Kidney glomerular epithelial cell (primary cell): Measurements from ENCODE around the gene BEND5.

Experiments used
- DNase-seq: peaks from one replicate; lab custom pipeline; 2025; lab: John Stamatoyannopoulos, UW

BEND5 gene

GRCh38 chr1:48761986-48762385, 14.7 kb downstream of the BEND5 start:
- DNase-seq: no peak

GRCh38 chr1:48761411-48761810, 15.3 kb downstream of the BEND5 start:
- no peak for DNase-seq

- DNase-seq: no peak
Measured at GRCh38 chr1:48760857-48761256, 15.8 kb downstream of the BEND5 start.

- DNase-seq: no peak
Measured at GRCh38 chr1:48758976-48759375, 17.7 kb downstream of the BEND5 start.

GRCh38 chr1:48757363-48757762, 19.3 kb downstream of the BEND5 start:
- DNase-seq: no peak

- no peak for DNase-seq
Measured at GRCh38 chr1:48756683-48757316, 19.9 kb downstream of the BEND5 start.

GRCh38 chr1:48753293-48753692, 23.4 kb downstream of the BEND5 start:
- no peak for DNase-seq

GRCh38 chr1:48750109-48750508, 26.6 kb downstream of the BEND5 start:
- DNase-seq: no peak

- DNase-seq: no peak
Measured at GRCh38 chr1:48749068-48749467, 27.6 kb downstream of the BEND5 start.

GRCh38 chr1:48746906-48747305, 29.8 kb downstream of the BEND5 start:
- no peak for DNase-seq

- DNase-seq: no peak
Measured at GRCh38 chr1:48744032-48744431, 32.7 kb downstream of the BEND5 start.

GRCh38 chr1:48743480-48743879, 33.2 kb downstream of the BEND5 start:
- DNase-seq: no peak

- no peak for DNase-seq
Measured at GRCh38 chr1:48741380-48741779, 35.3 kb downstream of the BEND5 start.

- DNase-seq: no peak
Measured at GRCh38 chr1:48740621-48741020, 36.1 kb downstream of the BEND5 start.

- no peak for DNase-seq
Measured at GRCh38 chr1:48739091-48739490, 37.6 kb downstream of the BEND5 start.

GRCh38 chr1:48738356-48738755, 38.3 kb downstream of the BEND5 start:
- no peak for DNase-seq

GRCh38 chr1:48735796-48736195, 40.9 kb downstream of the BEND5 start:
- DNase-seq: no peak

GRCh38 chr1:48730164-48730910, 46.4 kb downstream of the BEND5 start:
- DNase-seq: no peak

GRCh38 chr1:48728584-48728983, 48.1 kb downstream of the BEND5 start:
- DNase-seq: no peak

GRCh38 chr1:48726557-48727215, 50.0 kb downstream of the BEND5 start:
- DNase-seq: no peak

GRCh38 chr1:48726139-48726538, 50.6 kb downstream of the BEND5 start:
- no peak for DNase-seq

- peak; percentile 3 for DNase-seq
Measured at GRCh38 chr1:48725341-48726046, 51.2 kb downstream of the BEND5 start.

GRCh38 chr1:48720929-48721328, 55.8 kb downstream of the BEND5 start:
- DNase-seq: no peak
